NCI-H1105 (cell line): ENCODE results near the gene C1orf159.

Source experiments
- DNase-seq: peaks from one replicate; lab custom pipeline; 2025; lab: John Stamatoyannopoulos, UW

Gene C1orf159

DNA sequence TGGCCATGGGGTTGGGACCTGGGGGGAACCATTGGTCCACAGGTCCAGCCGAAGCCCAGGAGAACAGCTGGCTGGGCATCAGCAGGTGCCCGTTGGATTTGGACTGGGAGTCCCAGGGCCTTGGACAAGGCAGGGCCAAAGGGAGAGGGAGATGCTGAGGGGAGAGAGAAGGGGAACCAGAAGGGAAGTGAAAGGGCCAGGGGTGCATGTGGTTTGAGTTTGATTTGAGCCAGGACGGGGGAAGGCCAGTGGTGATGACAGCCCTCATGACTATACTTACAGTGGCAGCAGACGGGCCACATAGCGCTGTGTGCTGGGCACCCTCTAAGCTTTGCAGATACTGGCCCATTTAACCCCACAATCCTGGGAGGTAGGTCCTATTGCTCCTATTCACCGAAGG, 77.2 kb downstream of the C1orf159 start:
- DNase-seq, result no peak

DNA sequence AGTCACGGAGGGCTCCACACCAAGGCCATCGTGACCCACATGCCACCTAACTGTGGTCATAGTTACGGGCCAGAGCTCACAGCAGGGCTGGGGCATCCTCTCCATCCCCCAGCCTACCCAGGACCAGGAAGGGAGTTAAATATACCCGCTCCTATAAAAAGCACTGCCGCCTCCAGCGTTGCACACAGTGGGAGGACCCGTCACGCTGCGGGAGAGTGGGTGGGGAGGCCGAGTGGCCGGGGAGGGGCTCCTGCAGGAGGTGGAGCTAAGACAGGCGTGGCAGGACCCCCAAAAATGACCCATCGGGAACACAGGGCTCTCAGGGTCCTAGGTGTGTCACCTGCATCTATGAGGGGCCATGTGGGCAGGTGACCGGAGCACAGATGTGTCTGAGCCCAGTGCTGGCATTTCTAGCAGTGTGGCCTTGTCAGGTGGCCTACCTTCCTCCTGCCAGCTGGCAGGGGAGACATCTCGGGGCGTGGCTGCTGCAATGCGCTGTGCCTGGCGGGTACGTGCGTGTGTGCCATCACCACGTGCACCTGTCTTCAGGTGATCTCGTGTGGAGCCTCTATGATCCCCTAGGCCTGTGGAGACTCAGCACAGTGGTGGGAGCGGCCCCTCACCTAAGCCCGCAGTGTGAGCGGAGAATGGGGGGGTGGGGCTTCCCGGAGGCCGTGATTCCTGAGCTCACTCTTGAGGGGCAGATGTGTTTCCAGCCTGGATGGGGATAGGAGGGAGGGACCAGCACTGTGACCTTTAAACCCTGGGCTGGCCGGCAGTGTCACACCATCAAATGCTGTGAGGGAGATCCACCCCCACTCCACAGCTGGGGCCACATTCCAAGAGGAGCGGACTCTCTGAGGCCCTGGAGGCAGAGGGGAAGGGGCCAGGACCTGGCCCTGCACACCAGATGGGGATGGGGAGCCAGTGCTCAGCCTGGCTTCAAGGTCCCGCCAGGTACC, 78.2 kb downstream of the C1orf159 start:
- no peak for DNase-seq

DNA sequence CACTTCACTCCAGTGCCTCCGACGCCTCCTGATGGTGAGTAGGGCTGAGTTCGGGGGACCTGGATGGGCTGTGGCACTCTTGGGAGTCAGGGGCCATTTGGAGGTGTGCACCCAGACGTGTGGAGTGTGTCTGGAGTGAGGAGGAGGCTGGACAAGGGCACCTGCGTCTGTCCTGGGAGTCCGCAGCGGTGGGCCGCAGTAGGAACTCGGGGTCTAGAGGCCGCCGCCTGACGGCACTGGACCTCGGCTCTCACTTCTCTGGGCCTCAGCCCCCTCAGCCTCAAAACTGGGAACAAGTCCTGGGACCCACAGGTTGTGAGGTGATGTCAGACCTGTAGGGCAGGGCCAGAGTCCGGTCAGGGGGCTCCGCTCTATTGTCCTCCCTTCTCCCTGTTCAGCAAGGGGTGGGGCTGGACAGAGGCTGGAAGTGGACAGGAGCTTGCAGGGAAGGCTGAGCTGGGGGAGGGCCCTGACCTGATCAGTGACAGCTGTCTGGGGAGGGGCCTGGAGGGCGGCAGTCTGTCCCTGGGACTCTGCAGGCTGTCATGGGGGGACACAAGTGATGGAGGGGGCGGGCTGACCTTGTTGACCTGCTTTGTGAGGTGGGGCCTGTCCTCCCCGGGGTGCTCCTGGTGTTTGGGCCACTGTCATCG, 80.5 kb downstream of the C1orf159 start:
- DNase-seq, result no peak

DNA sequence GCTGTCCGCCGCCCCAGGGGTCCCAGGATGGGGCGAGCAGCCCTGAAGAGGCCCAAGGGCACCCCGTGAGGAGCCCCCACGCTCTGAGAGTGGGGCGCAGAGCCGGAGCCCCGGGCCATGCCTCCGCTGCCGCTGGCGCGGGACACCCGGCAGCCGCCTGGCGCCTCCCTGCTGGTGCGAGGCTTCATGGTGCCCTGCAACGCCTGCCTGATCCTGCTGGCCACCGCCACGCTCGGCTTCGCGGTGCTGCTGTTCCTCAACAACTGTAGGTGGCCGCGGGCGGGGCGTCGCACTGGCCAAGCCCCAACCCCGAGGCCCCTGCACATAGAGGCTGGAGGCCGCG, 81.5 kb downstream of the C1orf159 start:
- no peak for DNase-seq

DNA sequence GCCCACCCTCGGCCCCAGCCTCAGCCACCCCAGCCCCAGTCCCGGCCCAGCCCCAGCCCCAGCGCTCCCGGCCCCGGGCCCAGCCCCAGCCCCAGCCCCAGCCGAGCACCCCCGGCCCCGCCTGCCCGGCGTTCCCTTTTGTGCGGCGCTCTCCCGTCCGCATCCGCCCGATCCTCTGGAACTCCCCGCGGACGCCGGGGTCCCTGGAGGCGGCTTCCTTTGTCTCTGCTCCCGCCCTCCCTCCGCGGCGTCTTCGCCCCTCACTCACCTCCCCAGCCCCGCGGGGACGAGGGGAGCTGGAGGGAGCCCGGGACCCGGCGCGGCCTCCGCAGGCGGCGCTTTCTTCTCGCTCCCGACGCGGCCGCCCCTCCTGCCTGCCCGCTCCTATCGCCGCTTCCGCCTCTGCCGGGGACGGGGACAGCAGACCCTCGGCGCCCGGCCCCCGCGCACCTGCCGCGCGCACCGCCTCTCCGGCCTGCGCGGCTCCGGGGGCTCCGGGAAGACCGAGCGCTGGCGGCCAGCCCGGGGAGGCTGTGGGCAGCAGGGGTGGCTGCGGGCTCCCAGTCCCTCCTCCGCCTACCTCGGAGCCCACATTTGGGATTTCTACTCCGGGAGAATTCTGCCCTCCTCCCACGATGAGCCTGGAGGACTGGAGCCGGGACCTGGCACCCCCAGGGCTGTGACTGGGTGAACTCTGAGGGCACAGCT, 82.0 kb downstream of the C1orf159 start:
- DNase-seq, result peak; percentile 41

DNA sequence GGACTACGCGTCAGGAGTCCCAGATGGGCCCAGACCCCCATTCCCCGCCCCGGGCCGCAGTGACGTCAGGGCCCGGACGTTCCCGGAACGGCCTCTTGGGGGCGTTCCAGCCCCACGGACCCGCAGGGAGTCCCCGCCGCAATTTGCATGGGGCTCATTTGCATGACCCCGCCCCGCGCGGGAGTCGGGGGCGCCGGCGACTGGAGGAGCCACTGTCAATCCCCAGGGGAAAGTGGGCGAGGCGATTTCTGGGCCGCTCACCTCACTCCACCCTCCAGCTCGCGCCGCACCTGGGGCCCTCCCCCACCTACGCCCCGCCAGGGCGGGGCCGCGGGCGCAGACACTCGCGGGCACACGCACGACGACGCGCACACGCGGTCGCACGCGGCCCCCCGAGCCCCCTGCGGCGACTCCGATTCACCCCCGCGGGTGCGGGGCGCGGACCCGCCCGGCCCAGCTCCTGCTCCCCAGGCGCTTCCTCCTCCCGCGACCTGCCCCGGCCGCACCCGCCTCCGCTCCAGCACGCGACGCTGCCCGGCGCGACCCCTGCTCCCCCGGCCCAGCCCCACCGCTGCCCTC, 82.8 kb downstream of the C1orf159 start:
- peak; percentile 96 for DNase-seq

DNA sequence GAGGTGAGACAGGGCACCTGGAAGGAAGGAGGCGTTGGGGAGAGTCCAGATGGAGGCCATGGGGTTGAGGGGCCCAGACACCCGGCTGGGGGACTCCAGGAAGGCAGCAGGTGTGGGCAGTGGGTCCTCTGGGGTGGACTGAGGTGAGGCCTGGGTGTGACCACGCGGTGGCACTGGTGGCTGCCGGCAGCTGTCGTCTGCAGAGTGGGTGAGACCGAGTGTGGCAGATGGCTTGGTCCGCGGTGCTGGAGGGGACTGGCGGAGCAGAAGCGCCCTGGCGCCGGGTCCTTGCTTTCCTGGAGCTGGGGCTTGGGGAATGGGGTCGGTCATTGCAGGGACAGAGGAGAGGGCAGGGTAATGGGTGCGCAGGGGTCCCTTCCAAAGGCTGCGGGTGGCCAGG, 83.5 kb downstream of the C1orf159 start:
- DNase-seq, result peak; percentile 36
